ENCODE measurements around the gene PLRG1. TPM values are rescaled to one million over a fixed set of nuclear protein-coding genes. Genes with fewer than 3 reads are reported as not detected.

PLRG1 gene
- total RNA-seq (2022; extraction: Qiagen RNA extraction; ENCODE audit: low read depth) = 52.5 to 60.5 TPM (median 56.3 TPM) in 5 replicates

GRCh38 chr4:154549894-154550790, at the start of gene PLRG1:
TSS of gene PLRG1 (minus strand) at chr4:154550400. CDS start at chr4:154550308, 92 bp downstream.

DNA sequence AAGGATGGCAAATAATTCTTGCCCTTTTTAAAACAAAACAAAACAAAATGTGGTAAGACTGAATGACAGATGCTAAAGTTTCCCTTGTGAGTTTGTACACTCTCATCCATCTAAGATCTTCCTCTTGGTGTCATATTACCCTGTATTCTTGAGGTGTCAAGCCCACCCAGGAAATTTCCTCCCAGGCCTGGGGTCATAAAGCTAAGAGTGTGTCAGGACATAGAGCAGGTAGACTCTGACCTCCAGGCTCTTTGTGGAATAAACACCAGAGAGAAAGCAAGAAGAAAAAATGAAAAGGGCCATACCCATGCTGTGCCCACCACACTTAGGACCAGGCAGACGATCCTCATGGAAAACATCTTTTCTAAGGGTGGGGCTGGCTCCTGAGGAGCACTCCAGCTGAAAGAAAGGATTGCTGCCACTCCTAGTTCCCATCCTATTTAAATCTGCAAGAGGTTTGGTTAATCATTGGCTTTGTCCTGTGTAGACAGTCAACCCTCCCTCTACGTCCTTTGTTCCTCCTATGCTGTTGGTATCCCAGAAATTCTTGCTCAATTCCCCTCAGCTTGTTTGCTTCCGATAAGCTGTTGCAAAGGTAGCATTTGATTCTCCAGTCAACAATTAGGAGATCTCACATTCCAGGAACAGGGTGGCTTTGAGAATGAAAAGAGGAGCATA, 40.3 kb upstream of the PLRG1 start, which contains the start of gene FGA:
TSS of gene FGA (minus strand) at position 414 of the 678 bp plus-strand sequence. CDS start at position 359, 55 bp downstream.

GRCh38 chr4:154562697-154563254, 12.6 kb upstream of the PLRG1 start, which contains the start of gene FGB:
TSS of gene FGB (plus strand) at chr4:154563011. CDS start at chr4:154563019, 8 bp downstream.

GRCh38 chr4:154491341-154492271, 58.6 kb downstream of the PLRG1 start, which contains the start of gene DCHS2:
TSS of gene DCHS2 (minus strand) at chr4:154491799. CDS start at chr4:154491355, 444 bp downstream.

Other genes with a start within 250 kb of the PLRG1 start
- gene DCHS2, start 58.6 kb downstream of the PLRG1 start, total RNA-seq (2022; extraction: Qiagen RNA extraction; ENCODE audit: low read depth) = 0.04 TPM in 1 of 5 replicates, not detected in the others
- 12.6 to 21.1 TPM (median 18.6 TPM) in 5 replicates for gene FGB, start 12.6 kb upstream of the PLRG1 start, total RNA-seq (2022; extraction: Qiagen RNA extraction; ENCODE audit: low read depth)
- gene FGA, start 40.3 kb upstream of the PLRG1 start, total RNA-seq (2022; extraction: Qiagen RNA extraction; ENCODE audit: low read depth) = 13.3 to 17.3 TPM (median 14.4 TPM) in 5 replicates
- gene FGG, start 62.3 kb upstream of the PLRG1 start, total RNA-seq (2022; extraction: Qiagen RNA extraction; ENCODE audit: low read depth) = 5.1 to 8.0 TPM (median 5.5 TPM) in 5 replicates
- 0.11 TPM in 1 of 5 replicates, not detected in the others for gene LRAT, start 193.6 kb upstream of the PLRG1 start, total RNA-seq (2022; extraction: Qiagen RNA extraction; ENCODE audit: low read depth)
- gene RBM46, start 230.9 kb upstream of the PLRG1 start, total RNA-seq (2022; extraction: Qiagen RNA extraction; ENCODE audit: low read depth) = not detected in 5 replicates

Measured in A549 treated with ZK216348 at 1 μM for 4 hours (cell line).